Endodermal cell (in vitro differentiated cells): Measurements from ENCODE around the gene ERFL. TPM values are rescaled to one million over a fixed set of nuclear protein-coding genes. Genes with fewer than 3 reads are reported as not detected.

ENCODE experiments used
- DNase-seq: peaks from one replicate; pipeline ENCODE4 v3.0.0-alpha.2; 2017
- H3K27ac ChIP-seq: 2 replicates; pipeline ENCODE4 v1.5.1; 2013; ENCODE audit warnings: mild to moderate bottlenecking, low read depth, low read length, moderate library complexity
- H3K27me3 ChIP-seq: 2 replicates; pipeline ENCODE4 v1.6.1; 2013; ENCODE audit warnings: mild to moderate bottlenecking, low read length, moderate library complexity; ENCODE audit not compliant: insufficient read depth, control insufficient read depth, poor library complexity, severe bottlenecking
- H3K36me3 ChIP-seq: 2 replicates; pipeline ENCODE4 v1.7.0; 2013; ENCODE audit warnings: mild to moderate bottlenecking, low read length, moderate library complexity; ENCODE audit not compliant: control insufficient read depth, insufficient read depth
- H3K4me1 ChIP-seq: one replicate; pipeline ENCODE4 v1.7.0; 2013; ENCODE audit warnings: low read length; ENCODE audit not compliant: control insufficient read depth, insufficient read depth
- H3K4me3 ChIP-seq: 2 replicates; pipeline ENCODE4 v1.5.1; 2013; ENCODE audit warnings: mild to moderate bottlenecking, low read length, moderate library complexity
- H3K9ac ChIP-seq: 2 replicates; pipeline ENCODE4 v1.6.1; 2013; ENCODE audit warnings: mild to moderate bottlenecking, low read length, moderate library complexity; ENCODE audit not compliant: poor library complexity, severe bottlenecking; ENCODE audit errors: extremely low read depth
- H3K9me3 ChIP-seq: 2 replicates; pipeline ENCODE4 v1.6.1; 2013; ENCODE audit warnings: mild to moderate bottlenecking, low read length, moderate library complexity; ENCODE audit not compliant: control insufficient read depth
- H3K27ac Mint-ChIP-seq: 2 replicates; pipeline ENCODE4 v1.8.0; 2020; ENCODE audit warnings: mixed read lengths
- H3K27me3 Mint-ChIP-seq: 2 replicates; pipeline ENCODE4 v1.8.0; 2021; ENCODE audit warnings: mild to moderate bottlenecking, mixed read lengths; ENCODE audit not compliant: insufficient read depth
- H3K36me3 Mint-ChIP-seq: 2 replicates; pipeline ENCODE4 v1.8.0; 2020; ENCODE audit warnings: low read depth, mixed read lengths
- H3K4me1 Mint-ChIP-seq: 2 replicates; pipeline ENCODE4 v1.8.0; 2020; ENCODE audit warnings: mixed read lengths
- H3K4me3 Mint-ChIP-seq: 2 replicates; pipeline ENCODE4 v1.8.0; 2020; ENCODE audit warnings: mild to moderate bottlenecking, moderate library complexity, mixed read lengths
- H3K9me3 Mint-ChIP-seq: 2 replicates; pipeline ENCODE4 v1.8.0; 2020; ENCODE audit warnings: mild to moderate bottlenecking, mixed read lengths
- CTCF ChIP-seq: fragments of 200-600 bp; sonication (generic); conservative IDR thresholded peaks from 2 replicates; pipeline ENCODE4 v1.5.0; 2021; ENCODE audit warnings: antibody characterized with exemption, mild to moderate bottlenecking
- WGBS, 2 experiments: methylation state at CpG; one replicate each; pipeline versions ENCODE4 v1.1.5 to v1.1.7; 2013; ENCODE audit warnings: missing lambda C conversion rate in 2 of 2, mixed read lengths in 1 of 2; ENCODE audit not compliant: insufficient coverage in 1 of 2, insufficient read length in 1 of 2; 5-methylcytosine and 5-hydroxymethylcytosine counted together
- total RNA-seq, 2 donors: library from RNA; stranded (reverse); fragmentation: NEBNext Ultra II Directional in 1 of 2; extraction: Animal tissue kit (Norgen Biotek cat#: 25700) in 1 of 2; gene quantifications; 2 replicates in 1 of 2; 3 replicates in 1 of 2; pipeline ENCODE4 v1.2.1, GENCODE V29; 2021

ERFL gene
- total RNA-seq, 2 donors from 2014 or later, result 0.13 to 0.53 TPM

- no peaks in the 10 kb centered on the region for H3K27me3 Mint-ChIP-seq
- Histone ChIP-seq H3K36me3 (peaks cover 33% of the 10 kb centered on the region), H3K4me1 (no peaks in the 10 kb centered on the region), H3K9ac (no peak overlapping the region), H3K4me3 (no peak overlapping the region), H3K27ac (no peak overlapping the region), H3K9me3 (no peaks in the 10 kb centered on the region), H3K27me3 (no peaks in the 10 kb centered on the region)
- H3K36me3 Mint-ChIP-seq, result peaks cover 32% of the 10 kb centered on the region
- H3K27ac Mint-ChIP-seq, result no peak overlapping the region
- 95 to 96% methylated on average over 16 to 34 of the region's 34 CpGs for WGBS, 2 experiments
- DNase-seq, result no peak
- peaks cover 8% of the 10 kb centered on the region for H3K4me1 Mint-ChIP-seq
- peak; percentile 28 for TF ChIP-seq CTCF
- no peak overlapping the region for H3K4me3 Mint-ChIP-seq
- no peaks in the 10 kb centered on the region for H3K9me3 Mint-ChIP-seq
These were observed 35.9 kb downstream of the ERFL start for GRCh38 chr19:41892173-41892902.

- no peak for DNase-seq
- Histone ChIP-seq H3K4me1 (no peaks in the 10 kb centered on the region), H3K36me3 (peaks cover 30% of the 10 kb centered on the region), H3K27me3 (no peaks in the 10 kb centered on the region), H3K4me3 (no peak overlapping the region), H3K9ac (no peak overlapping the region), H3K9me3 (no peaks in the 10 kb centered on the region), H3K27ac (no peak overlapping the region)
- H3K27ac Mint-ChIP-seq, result no peak overlapping the region
- H3K36me3 Mint-ChIP-seq, result peaks cover 30% of the 10 kb centered on the region
- no peaks in the 10 kb centered on the region for H3K27me3 Mint-ChIP-seq
- H3K4me3 Mint-ChIP-seq, result no peak overlapping the region
- no peaks in the 10 kb centered on the region for H3K9me3 Mint-ChIP-seq
- H3K4me1 Mint-ChIP-seq, result peaks cover 20% of the 10 kb centered on the region
- TF ChIP-seq CTCF, result no peak
- WGBS, 2 experiments, result 92 to 96% methylated on average over 3 to 4 of the region's 4 CpGs
These were observed 37.3 kb downstream of the ERFL start for GRCh38 chr19:41890936-41891335.

- Histone ChIP-seq H3K27me3 (no peaks in the 10 kb centered on the region), H3K9ac (no peak overlapping the region), H3K4me1 (no peaks in the 10 kb centered on the region), H3K4me3 (no peak overlapping the region), H3K36me3 (peaks cover 24% of the 10 kb centered on the region), H3K27ac (no peak overlapping the region), H3K9me3 (no peaks in the 10 kb centered on the region)
- H3K27ac Mint-ChIP-seq, result no peak overlapping the region
- no peak for DNase-seq
- no peak overlapping the region for H3K4me3 Mint-ChIP-seq
- peaks cover 20% of the 10 kb centered on the region for H3K4me1 Mint-ChIP-seq
- TF ChIP-seq CTCF, result no peak
- peaks cover 21% of the 10 kb centered on the region for H3K36me3 Mint-ChIP-seq
- H3K9me3 Mint-ChIP-seq, result no peaks in the 10 kb centered on the region
- no peaks in the 10 kb centered on the region for H3K27me3 Mint-ChIP-seq
- WGBS, 2 experiments, result 96 to 97% methylated on average over 8 of the region's 8 CpGs
These were observed 38.4 kb downstream of the ERFL start for GRCh38 chr19:41889896-41890295.
